ENCODE results near the gene LDLRAD4.

GRCh38 chr18:13374468-13375301, 156.1 kb downstream of the LDLRAD4 start:
- TF ChIP-seq, protein P1, sequence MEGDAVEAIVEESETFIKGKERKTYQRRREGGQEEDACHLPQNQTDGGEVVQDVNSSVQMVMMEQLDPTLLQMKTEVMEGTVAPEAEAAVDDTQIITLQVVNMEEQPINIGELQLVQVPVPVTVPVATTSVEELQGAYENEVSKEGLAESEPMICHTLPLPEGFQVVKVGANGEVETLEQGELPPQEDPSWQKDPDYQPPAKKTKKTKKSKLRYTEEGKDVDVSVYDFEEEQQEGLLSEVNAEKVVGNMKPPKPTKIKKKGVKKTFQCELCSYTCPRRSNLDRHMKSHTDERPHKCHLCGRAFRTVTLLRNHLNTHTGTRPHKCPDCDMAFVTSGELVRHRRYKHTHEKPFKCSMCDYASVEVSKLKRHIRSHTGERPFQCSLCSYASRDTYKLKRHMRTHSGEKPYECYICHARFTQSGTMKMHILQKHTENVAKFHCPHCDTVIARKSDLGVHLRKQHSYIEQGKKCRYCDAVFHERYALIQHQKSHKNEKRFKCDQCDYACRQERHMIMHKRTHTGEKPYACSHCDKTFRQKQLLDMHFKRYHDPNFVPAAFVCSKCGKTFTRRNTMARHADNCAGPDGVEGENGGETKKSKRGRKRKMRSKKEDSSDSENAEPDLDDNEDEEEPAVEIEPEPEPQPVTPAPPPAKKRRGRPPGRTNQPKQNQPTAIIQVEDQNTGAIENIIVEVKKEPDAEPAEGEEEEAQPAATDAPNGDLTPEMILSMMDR (IDR thresholded peaks at IDR 0.05) = no peak
- no peak for TF ChIP-seq EZH2 (IDR thresholded peaks at IDR 0.05; ENCODE audit: borderline replicate concordance, insufficient read depth, low read depth, low read length, poor library complexity, severe bottlenecking)
